Transverse colon (tissue), 4 donors: Measurements from ENCODE around the gene SASH3.

ENCODE experiments used
- EP300 ChIP-seq: sonication (generic); formaldehyde crosslinking; IDR thresholded peaks from one replicate; pipeline ENCODE4 v1.6.1; 2017; ENCODE audit warnings: antibody characterized with exemption, low read depth
- POLR2A ChIP-seq: fragments of 450-650 bp; IDR thresholded peaks from one replicate; pipeline ENCODE4 v1.6.1; 2016; ENCODE audit warnings: antibody characterized with exemption, mild to moderate bottlenecking, moderate library complexity
- POLR2AphosphoS5 ChIP-seq, 3 donors: sonication (generic); formaldehyde crosslinking; IDR thresholded peaks; one replicate each; pipeline ENCODE4 v1.6.1; 2016; ENCODE audit warnings: antibody characterized with exemption in 3 of 3
- TF ChIP-seq, protein P1 (sequence below), 5 experiments: fragments of 200-600 bp in 3 of 5; fragments of 450-650 bp in 2 of 5; sonication (generic) in 3 of 5; IDR thresholded peaks; 1 replicate in 2 of 5; 2 replicates in 3 of 5; pipeline ENCODE4 v1.5.1; 2016 to 2017; ENCODE audit warnings: antibody characterized with exemption in 5 of 5, inconsistent platforms in 3 of 5, mild to moderate bottlenecking in 2 of 5, moderate library complexity in 1 of 5

DNA sequence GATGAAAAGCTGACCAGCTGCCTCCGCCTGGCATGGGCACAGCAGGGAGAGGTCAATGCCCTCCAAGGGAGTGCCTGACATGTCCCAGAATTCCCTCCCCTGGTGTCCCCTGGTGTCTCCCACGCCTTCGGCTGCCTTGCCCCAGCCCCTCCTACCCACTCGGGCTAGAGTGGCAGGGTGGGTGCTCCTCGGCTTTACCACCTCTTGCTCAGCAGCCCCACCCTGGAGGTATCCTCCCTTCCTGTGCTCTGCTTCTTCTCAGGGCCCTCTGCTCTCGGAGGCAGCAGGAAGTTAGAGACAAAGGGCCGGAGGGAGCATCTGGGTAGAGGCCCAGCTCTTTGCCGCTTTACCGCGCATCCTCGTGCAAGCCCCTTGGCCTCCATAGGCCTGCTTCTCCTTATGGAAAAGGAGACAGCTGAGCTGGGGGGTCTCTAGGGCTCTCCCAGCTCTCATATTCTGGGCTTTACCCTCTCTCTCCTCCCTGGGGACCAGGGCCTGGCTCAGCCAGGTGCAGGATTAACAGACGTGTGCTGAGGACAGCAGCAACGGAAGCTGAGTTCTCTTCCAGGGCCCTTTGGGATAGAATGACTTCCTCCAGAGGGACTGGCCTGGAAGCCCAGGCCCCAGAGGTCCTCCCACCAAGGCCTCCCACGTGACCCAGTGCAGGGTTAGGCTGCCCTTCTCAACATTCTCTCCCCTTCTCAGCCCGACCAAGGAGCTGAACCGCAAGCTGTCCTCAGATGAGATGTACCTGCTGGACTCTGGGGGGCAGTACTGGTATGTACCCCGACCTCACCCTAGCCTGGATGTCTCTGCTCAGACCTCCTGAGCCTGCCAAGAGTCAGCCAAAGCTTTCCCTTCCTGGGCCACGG is 23.7 kb upstream of the SASH3 start:
- TF ChIP-seq, protein P1, sequence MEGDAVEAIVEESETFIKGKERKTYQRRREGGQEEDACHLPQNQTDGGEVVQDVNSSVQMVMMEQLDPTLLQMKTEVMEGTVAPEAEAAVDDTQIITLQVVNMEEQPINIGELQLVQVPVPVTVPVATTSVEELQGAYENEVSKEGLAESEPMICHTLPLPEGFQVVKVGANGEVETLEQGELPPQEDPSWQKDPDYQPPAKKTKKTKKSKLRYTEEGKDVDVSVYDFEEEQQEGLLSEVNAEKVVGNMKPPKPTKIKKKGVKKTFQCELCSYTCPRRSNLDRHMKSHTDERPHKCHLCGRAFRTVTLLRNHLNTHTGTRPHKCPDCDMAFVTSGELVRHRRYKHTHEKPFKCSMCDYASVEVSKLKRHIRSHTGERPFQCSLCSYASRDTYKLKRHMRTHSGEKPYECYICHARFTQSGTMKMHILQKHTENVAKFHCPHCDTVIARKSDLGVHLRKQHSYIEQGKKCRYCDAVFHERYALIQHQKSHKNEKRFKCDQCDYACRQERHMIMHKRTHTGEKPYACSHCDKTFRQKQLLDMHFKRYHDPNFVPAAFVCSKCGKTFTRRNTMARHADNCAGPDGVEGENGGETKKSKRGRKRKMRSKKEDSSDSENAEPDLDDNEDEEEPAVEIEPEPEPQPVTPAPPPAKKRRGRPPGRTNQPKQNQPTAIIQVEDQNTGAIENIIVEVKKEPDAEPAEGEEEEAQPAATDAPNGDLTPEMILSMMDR (IDR thresholded peaks at IDR 0.05) = no peak
- TF ChIP-seq POLR2A (no peak), POLR2AphosphoS5 (IDR thresholded peaks at IDR 0.05) (no peak), EP300 (no peak)
